Right renal cortex interstitium (tissue), 3 donors: ENCODE data around the gene UROC1. TPM values are rescaled to one million over a fixed set of nuclear protein-coding genes. Genes with fewer than 3 reads are reported as not detected.

Experiments used
- DNase-seq, 3 donors: peaks; one replicate each; pipeline ENCODE4 v3.0.0-alpha.2; 2013; ENCODE audit warnings: low read depth in 3 of 3, low spot score in 2 of 3
- polyA plus RNA-seq, 3 donors: library from polyadenylated mRNA; unstranded; fragments of 120-200 nt; gene quantifications; one replicate each; pipeline ENCODE4 v1.2.1, GENCODE V29; 2013; ENCODE audit not compliant: insufficient read length in 3 of 3

The UROC1 gene
- polyA plus RNA-seq, 3 donors: 0.04 to 0.11 (median 0.07) TPM

DNA sequence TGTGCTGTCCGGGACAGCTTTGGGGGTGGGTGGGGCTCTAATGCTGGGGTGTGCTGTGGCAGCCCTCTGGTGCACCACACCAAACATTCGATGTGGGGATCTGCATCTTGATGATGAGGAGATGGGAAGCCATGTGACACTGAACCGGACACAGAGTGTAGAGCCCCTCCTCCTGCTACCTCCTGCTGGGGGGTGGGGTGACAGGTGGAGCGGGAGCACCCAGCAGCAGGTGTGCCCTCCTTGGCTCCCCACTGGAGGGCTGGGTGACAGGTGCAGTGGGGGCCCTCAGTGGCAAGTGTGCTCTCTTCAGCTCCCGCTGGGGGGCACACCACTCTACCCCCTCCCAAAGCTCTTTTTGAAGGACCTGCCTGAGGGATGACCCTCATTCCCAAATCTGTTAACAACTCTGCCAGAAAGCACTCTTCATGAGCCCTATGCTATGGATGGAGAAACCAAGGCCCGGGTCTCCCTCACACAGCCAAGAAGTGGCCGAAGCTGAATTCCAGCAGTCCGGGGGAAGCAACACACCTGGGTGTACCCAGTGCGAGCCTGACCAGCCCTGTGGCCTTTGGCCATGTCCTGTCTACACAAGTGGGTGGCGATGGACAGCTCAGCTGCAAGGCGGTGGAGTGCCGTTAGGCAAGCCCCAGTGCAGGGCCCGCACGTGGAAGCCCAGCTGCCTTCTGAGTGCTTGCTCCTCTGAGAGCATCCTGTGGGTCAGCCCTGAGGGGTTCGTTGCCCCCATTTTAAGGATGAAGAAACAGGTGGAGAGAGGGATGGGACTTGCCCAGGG is 609 bp upstream of the UROC1 start:
- DNase-seq: no peak

DNA sequence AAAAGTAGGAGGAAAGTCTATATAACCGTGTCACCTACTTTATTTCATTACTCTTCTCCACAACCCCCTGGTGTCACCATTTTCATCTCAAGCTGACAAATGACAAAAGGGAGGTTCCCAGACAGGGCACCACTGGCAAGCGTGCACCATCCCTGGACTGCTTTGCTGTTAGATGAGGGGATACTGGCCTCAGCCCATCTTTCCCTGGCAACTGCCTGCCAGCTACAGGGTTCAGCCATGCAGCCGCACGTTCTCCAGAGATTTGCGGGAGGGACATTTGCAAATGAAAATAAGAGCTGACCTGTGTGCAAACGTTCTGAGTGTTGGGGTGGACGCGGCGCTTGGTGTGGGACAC is 660 bp downstream of the UROC1 start:
- DNase-seq: no peak

DNA sequence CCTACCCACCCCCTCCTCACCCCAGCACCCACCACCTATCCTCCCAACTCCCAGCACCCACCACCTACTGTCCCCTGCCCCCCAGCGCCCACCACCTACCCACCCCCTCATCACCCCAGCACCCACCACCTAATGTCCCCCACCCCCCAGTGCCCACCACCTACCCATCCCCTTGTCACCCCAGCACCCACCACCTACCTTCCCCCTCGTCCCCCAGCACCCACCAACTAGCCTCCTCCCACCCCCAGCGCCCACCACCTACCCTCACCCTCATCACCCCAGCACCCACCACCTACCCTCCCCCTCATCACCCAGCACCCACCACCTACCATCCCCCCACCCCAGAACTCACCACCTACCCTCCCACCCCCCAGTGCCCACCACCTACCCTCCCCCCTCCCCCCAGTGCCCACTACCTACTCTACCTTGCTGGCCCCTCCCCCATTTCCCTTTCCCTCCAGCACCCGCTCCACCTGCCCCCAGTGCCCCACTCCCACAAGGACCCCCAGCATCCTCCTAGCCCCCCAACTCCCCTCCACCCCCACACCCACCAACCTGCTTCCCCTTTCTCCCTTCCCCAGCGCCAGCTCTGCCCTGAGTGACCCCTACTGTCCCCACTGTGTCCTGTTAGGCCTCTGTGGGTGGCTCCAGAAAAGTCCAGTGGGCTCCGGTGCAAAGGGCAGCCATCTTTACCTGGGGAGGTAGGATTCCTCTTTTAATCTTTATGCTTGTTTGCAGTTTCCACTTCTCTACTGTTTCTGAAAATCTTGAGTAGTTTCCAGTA is 1.2 kb downstream of the UROC1 start:
- DNase-seq: no peak

DNA sequence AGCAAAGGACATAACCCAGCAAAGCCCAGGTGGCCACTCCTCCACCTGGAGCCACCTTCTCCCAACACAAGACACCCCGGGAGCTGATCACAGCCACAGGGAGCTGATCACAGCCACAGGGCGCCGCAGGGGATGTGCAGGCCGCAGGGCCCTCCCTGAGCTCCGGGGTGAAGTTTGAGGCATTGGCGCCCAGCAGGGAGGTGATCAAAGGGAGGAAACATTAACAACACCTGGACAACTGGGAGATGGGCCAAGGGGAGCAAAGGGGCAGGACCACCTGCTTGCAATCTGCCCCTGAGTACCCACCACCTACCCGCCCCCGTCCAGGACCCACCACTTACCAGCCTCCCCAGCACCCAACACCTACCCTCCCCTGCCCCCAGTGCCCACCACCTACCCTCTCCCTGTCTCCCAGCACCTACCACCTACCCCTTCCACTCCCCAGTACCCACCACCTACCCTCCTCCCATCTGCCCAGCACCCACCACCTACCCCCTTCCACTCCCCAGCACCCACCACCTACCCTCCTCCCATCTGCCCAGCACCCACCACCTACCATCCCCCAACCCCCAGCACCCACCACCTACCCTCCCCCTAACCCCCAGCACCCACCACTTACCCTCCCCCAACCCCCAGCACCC is 2.4 kb downstream of the UROC1 start:
- DNase-seq: no peak

DNA sequence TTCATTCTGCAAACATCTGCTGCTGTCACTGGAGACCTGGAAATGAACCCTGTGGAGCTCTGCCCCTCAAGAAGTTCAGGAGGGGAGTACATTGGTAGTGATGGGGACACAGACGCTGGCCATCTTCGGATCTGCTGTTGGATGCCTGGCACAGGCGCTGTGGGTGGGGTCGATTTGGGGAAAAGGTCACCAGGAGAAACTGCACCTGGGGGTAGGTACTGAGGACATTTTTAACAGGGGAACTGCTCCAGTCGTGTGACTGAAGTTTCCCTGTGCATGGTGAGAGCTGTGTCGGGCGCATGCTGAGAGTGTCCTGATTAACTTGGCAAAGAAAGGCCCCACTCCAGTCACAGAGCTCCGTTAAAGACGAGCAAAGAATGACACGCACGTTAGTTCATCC is 3.4 kb downstream of the UROC1 start:
- DNase-seq: no peak

DNA sequence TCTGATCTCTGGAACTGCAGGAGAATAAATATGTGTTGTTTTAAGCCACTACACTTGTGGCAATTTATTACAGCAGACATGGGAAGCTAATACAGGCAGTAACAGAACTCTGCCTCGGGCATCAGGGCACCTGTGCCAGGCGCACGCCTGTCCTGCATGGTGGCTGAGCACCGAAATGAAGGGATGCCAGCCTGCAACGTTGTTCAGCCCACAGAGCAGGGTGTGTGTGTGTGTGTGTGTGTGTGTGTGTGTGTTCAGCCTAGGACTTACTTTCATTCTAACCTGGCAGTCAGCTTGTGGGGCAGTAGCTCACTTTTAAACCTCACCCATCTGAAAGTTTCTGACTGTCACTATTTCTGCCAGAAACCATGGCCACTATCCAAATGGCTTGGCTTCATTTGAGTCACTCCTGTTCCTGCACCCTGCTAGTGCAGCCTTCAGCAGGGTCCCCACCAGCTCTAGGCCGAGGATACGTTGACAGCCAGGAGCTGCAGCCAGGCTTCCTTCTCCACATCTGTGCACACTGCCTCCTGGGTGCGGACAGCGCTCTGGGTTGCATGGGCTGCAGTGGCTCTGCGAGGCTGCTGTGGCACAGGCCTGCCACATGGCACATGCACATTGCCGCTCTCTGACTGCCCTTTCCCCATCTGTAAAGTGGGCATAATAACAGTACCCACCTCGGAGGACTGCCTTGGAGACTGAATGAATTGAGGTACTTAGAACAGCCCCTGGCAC is 4.5 kb downstream of the UROC1 start:
- no peak for DNase-seq

DNA sequence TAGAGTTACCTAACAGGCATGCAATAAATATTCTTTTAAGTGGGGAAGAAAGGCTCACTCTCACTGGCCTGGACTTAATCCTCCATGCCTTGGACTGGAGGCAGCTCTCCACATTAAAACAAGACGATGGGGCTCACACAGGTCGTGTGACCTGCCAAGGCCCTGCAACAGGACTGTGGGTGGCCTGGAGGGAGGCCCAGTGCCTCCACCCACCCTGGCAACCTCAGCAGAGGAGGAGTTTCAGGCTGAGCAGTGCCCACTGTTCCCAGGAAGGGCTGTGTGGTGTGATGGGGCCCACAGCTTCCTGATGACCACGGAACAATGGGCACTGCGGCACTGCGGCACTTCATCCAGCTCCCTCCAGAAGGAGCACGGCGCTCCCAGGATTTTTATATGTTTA is 5.5 kb downstream of the UROC1 start:
- DNase-seq: no peak

DNA sequence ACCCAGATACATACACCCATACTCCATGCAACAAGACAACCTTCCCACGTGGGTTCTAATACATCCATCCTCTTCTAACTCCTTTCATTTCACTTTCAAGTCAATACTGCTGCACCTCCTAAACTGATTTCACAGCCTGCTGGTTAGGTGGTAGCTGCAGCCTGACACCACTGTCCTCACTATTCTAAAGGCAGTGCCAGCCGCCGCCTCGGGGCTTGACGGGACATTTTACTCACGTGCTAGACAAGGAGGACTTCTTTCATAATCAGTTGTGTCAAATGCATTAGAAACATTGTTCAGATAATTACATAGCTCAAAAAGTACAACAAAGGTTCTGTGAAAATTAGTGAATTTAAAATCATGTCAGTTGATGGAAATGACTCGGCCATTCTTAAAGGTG is 6.3 kb downstream of the UROC1 start:
- DNase-seq: no peak

DNA sequence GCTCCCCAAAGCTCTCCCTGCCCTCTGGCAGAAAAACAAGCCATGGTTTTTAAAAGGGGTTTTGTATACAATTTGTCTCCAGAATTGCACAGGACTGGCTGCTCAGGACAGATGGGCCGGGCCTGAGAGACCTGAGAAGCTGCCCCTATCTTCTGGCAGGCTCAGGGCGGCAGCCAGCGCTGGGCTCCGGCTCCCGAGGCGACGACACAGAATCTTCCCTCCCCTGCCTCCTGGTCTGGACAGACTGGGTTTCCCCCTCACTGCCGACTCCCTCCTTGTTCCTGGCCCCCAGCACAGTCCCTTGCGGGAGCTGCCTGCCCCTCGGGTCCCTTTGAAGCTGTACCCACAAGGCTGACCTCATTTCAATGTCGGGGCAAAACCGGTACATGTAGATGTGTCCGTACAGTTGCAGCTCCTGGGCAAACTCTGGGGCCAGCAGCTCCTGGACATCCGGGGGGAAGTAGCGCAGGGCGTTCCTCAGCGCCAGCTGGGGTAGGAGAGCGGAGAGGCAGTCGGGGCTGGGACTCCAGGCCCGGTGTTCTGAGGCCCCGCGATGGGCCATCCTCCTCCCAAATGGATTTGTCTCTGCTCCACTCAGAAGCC is 7.2 kb downstream of the UROC1 start:
- no peak for DNase-seq

DNA sequence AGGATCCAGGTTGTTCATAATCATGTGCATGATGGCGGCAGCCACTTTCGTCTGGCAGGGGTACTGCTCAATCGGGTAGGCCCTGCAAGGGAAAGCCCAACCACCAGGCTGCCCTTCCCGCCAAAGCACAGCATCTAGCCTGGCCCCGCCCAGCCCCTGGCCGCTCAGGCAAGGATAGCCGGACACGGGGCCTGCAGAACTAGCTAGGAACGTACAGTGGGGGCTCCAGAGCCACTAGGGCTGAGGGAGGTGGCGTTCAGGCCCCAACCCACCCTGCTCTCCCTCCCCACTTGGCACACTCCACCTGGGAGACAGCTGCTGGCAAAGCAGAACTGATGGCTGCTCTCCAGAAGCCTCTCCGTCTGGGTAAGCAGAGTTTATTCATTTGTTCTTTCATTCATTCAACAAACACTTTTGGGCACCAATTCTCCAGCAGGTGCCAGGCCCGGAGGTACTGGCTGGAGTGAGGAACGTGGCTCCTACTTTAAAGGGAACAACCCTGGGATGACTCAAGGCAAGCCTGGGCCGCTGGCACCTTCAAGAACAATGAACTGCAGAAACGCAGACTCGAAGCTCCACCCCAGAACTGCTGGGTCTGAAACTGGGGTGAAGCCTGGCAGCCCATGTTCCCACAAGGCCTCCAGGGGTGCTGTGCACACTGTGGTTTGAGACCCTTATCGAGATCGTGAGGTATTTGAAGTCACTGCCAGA is 7.8 kb downstream of the UROC1 start:
- no peak for DNase-seq

DNA sequence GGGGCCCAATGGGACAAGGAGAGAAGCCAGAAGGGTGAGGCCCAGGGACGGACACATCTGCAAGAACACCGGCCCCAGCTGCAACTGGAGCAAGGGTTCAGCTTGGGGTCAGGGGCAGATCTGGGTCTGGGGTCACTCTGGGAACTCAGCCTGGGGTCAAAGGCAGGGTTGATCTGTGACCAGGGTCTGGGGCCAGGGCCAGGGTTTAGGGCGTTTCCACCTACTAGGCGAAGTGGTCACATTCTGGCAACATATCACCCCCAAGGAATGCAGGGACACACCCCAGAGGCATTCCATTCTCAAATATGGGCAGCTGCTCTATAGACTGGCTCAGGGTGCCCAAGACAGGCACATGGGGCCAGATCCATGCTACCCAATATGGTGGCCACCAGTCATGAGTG is 9.0 kb downstream of the UROC1 start:
- no peak for DNase-seq

DNA sequence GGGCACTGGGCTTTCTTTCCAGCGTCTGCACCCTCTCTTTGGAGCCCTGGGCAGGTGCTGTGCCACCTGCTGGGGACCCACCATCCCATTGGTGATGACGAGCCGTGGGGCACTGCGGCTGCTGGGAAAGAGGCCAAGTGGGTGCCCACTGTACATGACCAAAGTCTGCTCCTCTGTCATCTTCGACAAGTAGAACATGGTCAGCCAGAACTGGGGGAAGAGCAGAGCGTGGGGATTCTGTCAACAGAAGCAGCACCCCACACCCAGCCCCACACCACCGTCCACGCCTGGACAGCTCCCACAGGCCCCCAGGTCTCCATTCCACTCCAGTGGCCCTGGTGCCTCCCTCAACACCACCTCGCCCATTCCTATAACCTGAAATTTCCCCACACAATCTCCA is 9.7 kb downstream of the UROC1 start:
- no peak for DNase-seq

DNA sequence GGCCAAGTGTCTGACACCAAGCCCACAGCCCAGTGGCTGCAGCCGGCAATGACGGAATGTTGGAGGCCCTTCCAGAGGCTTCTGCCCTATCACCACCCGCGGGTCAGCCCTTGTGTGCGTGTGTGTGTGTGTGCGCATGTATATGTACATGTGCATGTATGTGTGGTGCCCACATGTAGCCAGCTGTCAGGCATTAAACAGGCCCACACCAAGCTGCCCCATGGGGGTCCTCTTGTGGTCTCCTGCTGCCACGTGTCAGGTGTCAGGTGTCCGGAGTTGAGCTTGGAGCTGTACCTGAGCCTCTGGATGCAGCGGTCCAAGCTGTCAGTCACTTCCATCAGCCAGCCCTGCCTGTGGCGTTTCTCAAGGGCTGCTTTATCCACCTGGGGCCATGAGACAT is 13.9 kb downstream of the UROC1 start:
- DNase-seq: no peak

DNA sequence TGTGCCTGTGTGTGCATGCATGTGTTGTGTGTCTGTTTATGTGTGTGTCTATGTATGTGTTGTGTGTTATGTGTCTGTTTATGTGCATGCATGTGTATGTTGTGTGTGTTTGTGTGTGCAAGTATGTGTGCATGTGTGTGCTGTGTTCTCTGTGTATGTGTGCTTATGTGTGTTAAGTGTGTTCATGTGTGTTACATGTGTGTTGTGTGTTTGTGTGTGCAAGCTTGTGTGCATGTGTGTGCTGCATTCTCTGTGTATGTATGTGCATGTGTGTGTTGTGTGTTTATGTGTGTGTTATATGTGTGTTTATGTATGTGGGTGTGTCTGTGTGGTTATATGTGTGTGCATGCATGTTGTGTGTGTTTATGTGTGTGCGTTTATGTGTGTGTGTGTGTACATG is 14.9 kb downstream of the UROC1 start:
- DNase-seq: no peak

DNA sequence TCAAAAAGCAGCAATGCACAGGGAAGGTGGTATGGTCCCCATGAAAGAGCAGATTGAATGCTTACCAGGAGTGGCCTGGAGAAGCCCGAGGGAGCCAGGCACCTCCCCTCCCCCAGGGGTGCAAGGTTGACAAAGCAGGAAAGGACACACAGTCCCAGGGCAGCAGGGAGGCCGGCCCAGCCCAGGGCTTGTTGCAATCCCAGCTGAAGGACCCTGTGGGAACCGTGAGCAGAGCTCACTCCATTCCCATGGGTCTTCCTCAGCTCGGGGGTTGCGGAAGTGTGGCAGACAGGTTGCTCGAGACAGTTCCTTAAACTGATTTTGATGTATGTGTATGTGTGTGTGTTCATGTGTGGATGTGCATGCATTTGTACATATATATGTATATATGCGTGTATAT is 15.8 kb downstream of the UROC1 start:
- no peak for DNase-seq

DNA sequence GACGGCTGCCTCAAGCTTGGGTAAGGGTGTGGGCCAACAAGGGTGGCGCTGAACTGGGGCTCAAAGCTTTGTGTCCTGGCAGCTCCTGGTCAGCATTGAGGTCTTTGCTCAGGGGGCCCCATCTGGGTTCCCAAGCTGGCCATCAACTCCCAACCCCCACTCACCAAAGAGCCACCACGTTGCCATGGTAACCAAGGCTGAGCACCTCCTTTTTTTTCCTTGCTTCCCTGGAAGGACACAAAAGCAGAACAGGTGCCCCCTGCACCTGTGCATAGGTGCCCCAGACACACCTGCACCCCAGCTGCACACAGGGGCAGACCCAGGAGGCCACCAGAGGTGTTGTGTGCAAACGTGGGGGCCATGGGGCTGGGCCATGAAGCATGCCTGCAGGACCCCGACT is 16.5 kb downstream of the UROC1 start:
- DNase-seq: no peak

DNA sequence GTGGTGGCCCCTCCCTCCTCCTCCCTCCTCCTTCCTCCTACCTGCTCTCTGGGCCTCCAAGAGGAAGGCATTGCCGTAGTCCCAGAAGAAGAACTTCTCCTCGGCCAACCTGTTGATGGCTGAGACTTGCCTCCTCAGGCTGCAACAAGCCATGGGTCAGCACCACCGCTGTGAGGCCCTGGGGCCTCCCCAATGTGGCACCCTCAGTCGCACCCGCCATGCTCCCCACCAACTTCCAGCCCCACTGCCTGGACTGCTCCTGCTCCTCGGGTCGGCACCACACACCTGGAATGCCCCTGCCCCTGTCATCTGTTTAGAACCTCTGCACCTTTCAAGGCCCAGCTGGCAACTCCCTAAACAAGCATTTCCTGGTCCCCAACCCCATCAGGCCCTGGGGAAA is 17.6 kb downstream of the UROC1 start:
- DNase-seq: no peak

DNA sequence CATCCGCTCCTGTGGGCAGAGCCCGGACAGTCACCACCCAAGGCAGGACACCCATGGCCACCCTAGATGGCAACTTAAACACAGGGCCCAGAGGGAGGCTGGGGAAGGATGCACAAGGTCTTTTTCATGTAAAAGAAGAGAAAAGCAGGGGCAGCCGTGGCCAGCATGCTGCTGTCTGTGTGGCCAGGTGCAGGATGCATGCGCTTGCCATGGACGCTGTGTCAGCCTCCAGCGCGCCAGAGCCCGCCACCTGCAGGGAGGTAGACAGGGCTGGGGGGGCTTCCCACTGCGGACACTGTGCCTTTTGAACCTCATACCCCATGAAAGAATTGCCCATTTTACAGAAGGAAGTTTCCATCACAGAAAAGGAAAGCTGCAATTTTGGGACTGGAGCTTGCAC is 18.2 kb downstream of the UROC1 start:
- no peak for DNase-seq

DNA sequence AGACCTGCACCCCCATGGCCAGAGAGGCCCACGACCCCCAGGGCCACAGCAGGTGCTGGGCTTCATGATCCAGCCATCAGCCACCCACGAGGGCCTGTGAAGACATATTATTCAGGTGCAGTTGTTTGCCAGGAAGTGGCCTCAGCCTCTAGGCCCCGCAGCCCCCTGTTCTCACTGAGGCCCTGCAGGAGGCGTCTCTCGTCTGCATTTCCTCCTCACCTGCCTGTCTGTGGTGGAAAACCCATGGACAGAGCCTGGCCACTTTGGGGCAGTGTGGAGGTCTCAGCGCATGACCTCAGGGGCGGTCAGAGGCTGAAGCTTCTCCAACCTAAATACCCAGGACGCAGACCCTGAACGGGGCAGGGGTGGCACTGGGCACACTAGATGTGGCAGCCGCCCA is 18.6 kb downstream of the UROC1 start:
- no peak for DNase-seq

DNA sequence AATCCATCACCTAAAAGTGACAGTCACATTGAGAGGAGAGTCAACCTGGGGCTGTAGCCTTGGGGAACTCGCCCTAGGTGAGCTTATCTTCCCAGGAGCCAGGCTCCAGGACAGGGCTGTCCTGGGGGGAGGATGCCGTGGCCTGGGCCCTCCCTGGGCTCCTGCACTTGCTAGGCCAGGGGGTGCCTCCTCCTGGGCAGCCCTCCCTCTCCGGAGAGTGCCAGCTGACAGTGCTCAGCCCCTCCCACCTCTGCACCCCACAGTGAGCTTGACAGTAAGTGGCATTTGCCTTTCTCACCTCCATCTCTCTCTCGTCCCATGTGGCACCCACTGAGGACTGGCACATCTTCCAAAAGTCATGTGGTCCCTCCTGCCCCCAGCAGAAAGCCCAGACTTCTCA is 19.1 kb downstream of the UROC1 start:
- no peak for DNase-seq
